IMR-90 (cell line): ENCODE measurements around the gene SVIP. TPM values are rescaled to one million over a fixed set of nuclear protein-coding genes. Genes with fewer than 3 reads are reported as not detected.
A peak's percentile ranks its signal among the peaks of the same experiment; 100 is the strongest.

ENCODE experiments used
- ATAC-seq: fragments of 200-7000 bp; cut with Tn5 transposase; 2 replicates; pipeline ENCODE4 v1.9.1; 2020; ENCODE audit warnings: low read depth, mild to moderate bottlenecking, moderate library complexity
- BruUV-seq: library from RNA; stranded (reverse); fragments of 400-500 nt; replicated peaks from 2 replicates; lab custom pipeline; 2021; lab: Mats Ljungman, UMichigan
- CTCF ChIA-PET: fragments of 300-600 bp; formaldehyde crosslinking; extraction: SDS; loops from one replicate; lab custom pipeline; 2021; ENCODE audit warnings: antibody characterized with exemption; lab: Yijun Ruan, JAX
- POLR2A ChIA-PET: fragments of 300-600 bp; sonication (Branson Sonifier 250); formaldehyde crosslinking; loops from one replicate; lab custom pipeline; 2022; ENCODE audit warnings: antibody characterized with exemption; ENCODE audit not compliant: unreplicated experiment; lab: Charles Lee
- DNase-seq: peaks from one replicate; pipeline ENCODE4 v3.0.0; 2013
- H2AFZ ChIP-seq: replicated peaks from 2 replicates; pipeline ENCODE3; 2013; ENCODE audit warnings: low read length, mild to moderate bottlenecking; ENCODE audit not compliant: poor library complexity
- H2AK5ac ChIP-seq: 2 replicates; pipeline ENCODE4 v1.6.1; 2013; ENCODE audit warnings: low read depth, low read length, inconsistent platforms
- H2AK9ac ChIP-seq: replicated peaks from 2 replicates; pipeline ENCODE3; 2013; ENCODE audit warnings: mild to moderate bottlenecking, low read depth, low read length, moderate library complexity; ENCODE audit not compliant: poor library complexity
- H2BK120ac ChIP-seq: 2 replicates; pipeline ENCODE4 v1.6.1; 2013; ENCODE audit warnings: low read depth, low read length, inconsistent platforms
- H2BK15ac ChIP-seq: 3 replicates; pipeline ENCODE4 v1.6.1; 2013; ENCODE audit warnings: low read depth, low read length, inconsistent platforms
- H2BK20ac ChIP-seq: 2 replicates; pipeline ENCODE4 v1.6.1; 2013; ENCODE audit warnings: low read depth, mild to moderate bottlenecking, inconsistent platforms, low read length, moderate library complexity
- H2BK5ac ChIP-seq: 2 replicates; pipeline ENCODE4 v1.6.1; 2013; ENCODE audit warnings: mild to moderate bottlenecking, low read depth, low read length, inconsistent platforms; ENCODE audit not compliant: poor library complexity, severe bottlenecking
- H3K14ac ChIP-seq: replicated peaks from 2 replicates; pipeline ENCODE4 v1.6.1; 2013; ENCODE audit warnings: low read depth, low read length, inconsistent platforms
- H3K18ac ChIP-seq: 2 replicates; pipeline ENCODE4 v1.6.1; 2013; ENCODE audit warnings: low read depth, low read length, control low read depth
- H3K23ac ChIP-seq: 2 replicates; pipeline ENCODE4 v1.6.1; 2013; ENCODE audit warnings: low read depth, low read length, inconsistent platforms
- H3K27ac ChIP-seq: 2 replicates; pipeline ENCODE4 v1.5.1; 2013; ENCODE audit warnings: mild to moderate bottlenecking, control low read depth, low read length; ENCODE audit not compliant: insufficient read depth
- H3K27me3 ChIP-seq: 2 replicates; pipeline ENCODE4 v1.6.1; 2013; ENCODE audit warnings: low read length; ENCODE audit not compliant: control insufficient read depth, insufficient read depth
- H3K36me3 ChIP-seq: 2 replicates; pipeline ENCODE4 v1.6.1; 2013; ENCODE audit warnings: low read length, mixed read lengths; ENCODE audit not compliant: control insufficient read depth, insufficient read depth
- H3K4ac ChIP-seq: 2 replicates; pipeline ENCODE4 v1.6.1; 2013; ENCODE audit warnings: low read depth, low read length, inconsistent platforms
- H3K4me1 ChIP-seq: 2 replicates; pipeline ENCODE4 v1.6.1; 2013; ENCODE audit warnings: low read length, mixed read lengths; ENCODE audit not compliant: control insufficient read depth, insufficient read depth
- H3K4me2 ChIP-seq: 2 replicates; pipeline ENCODE4 v1.6.1; 2013; ENCODE audit warnings: low read depth, mild to moderate bottlenecking, control low read depth, low read length, moderate library complexity
- H3K4me3 ChIP-seq: 2 replicates; pipeline ENCODE4 v1.5.1; 2013; ENCODE audit warnings: low read depth, mild to moderate bottlenecking, control low read depth, low read length, moderate library complexity; ENCODE audit not compliant: insufficient read depth
- H3K56ac ChIP-seq: 2 replicates; pipeline ENCODE4 v1.6.1; 2013; ENCODE audit warnings: low read length, inconsistent platforms; ENCODE audit not compliant: insufficient read depth; ENCODE audit errors: extremely low read depth
- H3K79me1 ChIP-seq, 2 experiments: 2 replicates each; pipeline ENCODE4 v1.6.1; 2013; ENCODE audit warnings: low read length in 2 of 2, inconsistent platforms in 1 of 2, low read depth in 1 of 2
- H3K9ac ChIP-seq: 2 replicates; pipeline ENCODE4 v1.6.1; 2013; ENCODE audit warnings: low read depth, low read length, control low read depth
- H3K9me1 ChIP-seq: 2 replicates; pipeline ENCODE4 v1.6.1; 2013; ENCODE audit warnings: low read length, inconsistent platforms; ENCODE audit not compliant: insufficient read depth
- H3K9me3 ChIP-seq: 2 replicates; pipeline ENCODE4 v1.6.1; 2013; ENCODE audit warnings: low read length; ENCODE audit not compliant: control insufficient read depth, insufficient read depth
- H4K20me1 ChIP-seq: 2 replicates; pipeline ENCODE4 v1.6.1; 2013; ENCODE audit warnings: low read length, inconsistent platforms; ENCODE audit not compliant: insufficient read depth
- H4K5ac ChIP-seq: 2 replicates; pipeline ENCODE4 v1.6.1; 2013; ENCODE audit warnings: mild to moderate bottlenecking, low read depth, low read length, control low read depth
- H4K8ac ChIP-seq, 2 experiments: 2 replicates each; pipeline ENCODE4 v1.6.1; 2013; ENCODE audit warnings: low read depth in 2 of 2, low read length in 2 of 2, control low read depth in 1 of 2, inconsistent platforms in 1 of 2
- H4K91ac ChIP-seq: 2 replicates; pipeline ENCODE4 v1.6.1; 2013; ENCODE audit warnings: low read depth, low read length, inconsistent platforms; ENCODE audit not compliant: insufficient read depth
- BHLHE40 ChIP-seq: fragments of 150-350 bp; IDR thresholded peaks from 2 replicates; pipeline ENCODE4 v1.6.1; 2016; ENCODE audit warnings: mild to moderate bottlenecking, low read depth, low read length
- CEBPB ChIP-seq: IDR thresholded peaks from 2 replicates; pipeline ENCODE4 v1.6.1; 2012; ENCODE audit warnings: low read depth, low read length, improper control_type of control experiment
- MXI1 ChIP-seq: IDR thresholded peaks from 2 replicates; pipeline ENCODE4 v1.6.1; 2012; ENCODE audit warnings: low read depth, mild to moderate bottlenecking, low read length, moderate library complexity, borderline replicate concordance
- NFE2L2 ChIP-seq: fragments of 150-350 bp; IDR thresholded peaks from 2 replicates; pipeline ENCODE4 v1.6.1; 2016; ENCODE audit warnings: low read depth, mild to moderate bottlenecking, low read length
- POLR2A ChIP-seq: IDR thresholded peaks from 2 replicates; pipeline ENCODE4 v1.6.1; 2012; ENCODE audit warnings: mild to moderate bottlenecking, low read depth, low read length
- RAD21 ChIP-seq: IDR thresholded peaks from 2 replicates; pipeline ENCODE4 v1.6.1; 2012; ENCODE audit warnings: low read length, improper control_type of control experiment
- RCOR1 ChIP-seq: IDR thresholded peaks from 2 replicates; pipeline ENCODE4 v1.6.1; 2012; ENCODE audit warnings: mild to moderate bottlenecking, low read length, improper control_type of control experiment; ENCODE audit not compliant: insufficient replicate concordance
- RFX5 ChIP-seq: IDR thresholded peaks from 2 replicates; pipeline ENCODE4 v1.8.0; 2012; ENCODE audit warnings: low read depth, mild to moderate bottlenecking, low read length, moderate library complexity
- SMC3 ChIP-seq: fragments of 150-350 bp; IDR thresholded peaks from 2 replicates; pipeline ENCODE4 v1.6.1; 2016; ENCODE audit warnings: low read depth, mild to moderate bottlenecking, antibody characterized with exemption, low read length, moderate library complexity
- dilution Hi-C: fragments of 300-500 bp; cut with HindIII; formaldehyde crosslinking; loops from one replicate; pipeline ENCODE4 v1.14.3; 2018; ENCODE audit warnings: low sequenced_read_pairs; ENCODE audit not compliant: unreplicated experiment
- in situ Hi-C: fragments of 300-500 bp; cut with MboI; formaldehyde crosslinking; loops from 3 replicates; pipeline ENCODE4 v1.14.3; 2019; ENCODE audit warnings: low sequenced_read_pairs, inconsistent platforms, mixed read lengths
- intact Hi-C: fragments of 100-400 bp; cut with micrococcal nuclease; formaldehyde crosslinking; loops from 2 replicates; pipeline ENCODE4 v1.10.0; 2022
- polyA plus RNA-seq, 3 experiments: library from polyadenylated mRNA; depleted of rRNA; stranded (reverse); fragments of >200 nt; gene quantifications; 2 replicates each; pipeline ENCODE4 v1.2.3, GENCODE V29; 2012; ENCODE audit warnings: low replicate concordance in 1 of 3
- total RNA-seq: library from RNA; depleted of rRNA; stranded (reverse); fragments of >200 nt; gene quantifications from 2 replicates; pipeline ENCODE4 v1.2.3, GENCODE V29; 2012
- TF ChIP-seq, protein P1 (sequence below): fragments of 150-350 bp; IDR thresholded peaks from 2 replicates; pipeline ENCODE4 v1.6.1; 2017; ENCODE audit warnings: mild to moderate bottlenecking, antibody characterized with exemption, low read length, low read depth
- TF ChIP-seq, protein P2 (sequence below): conservative IDR thresholded peaks from 2 replicates; pipeline ENCODE4 v1.5.1; 2012; ENCODE audit warnings: mild to moderate bottlenecking, low read depth, low read length, improper control_type of control experiment

The SVIP gene
- total and polyA plus RNA-seq, 2 of the 4 experiments (the other 2 are of a cell fraction), result 2.0 to 6.8 TPM

DNA sequence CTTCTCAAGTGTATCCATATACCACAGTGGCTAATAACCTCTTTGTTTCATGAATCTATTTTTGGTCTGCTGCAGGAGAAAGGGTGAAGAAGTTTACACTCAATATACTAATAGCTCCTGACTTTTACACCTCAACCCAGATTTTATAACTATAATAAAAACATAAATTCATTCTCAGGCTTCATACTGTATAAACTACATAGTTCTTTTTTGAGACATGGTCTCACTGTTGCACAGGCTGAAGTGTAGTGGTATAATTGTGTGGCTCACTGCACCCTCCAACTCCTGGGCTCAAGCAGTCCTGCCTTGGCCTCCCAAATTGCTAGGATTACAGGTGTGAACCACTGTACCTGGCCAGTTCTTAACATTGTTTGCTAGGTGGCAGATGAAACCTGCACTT lies 48.4 kb upstream of the SVIP start:
- ChIA-PET CTCF (interaction anchor here (0.7 to 0.9 kb wide), 2 partner anchors 23 to 868 kb away, joined by 3 to 4 read pairs; no protein-coding TSS in a partner anchor), POLR2A (no interaction called here)
- H3K9ac ChIP-seq, result no peak overlapping the region
- peaks cover 4% of the 10 kb centered on the region for H3K4me1 ChIP-seq
- ATAC-seq (no peak), DNase-seq (no peak)
- H3K23ac ChIP-seq, result 0 out of 2 replicates have a peak overlapping the region, but pooled peaks have one; percentile 24
- H2BK120ac ChIP-seq, result peak overlapping the region; percentile 71
- no peaks in the 10 kb centered on the region for H3K9me1 ChIP-seq
- peak overlapping the region; percentile 93 for H3K18ac ChIP-seq
- no peaks in the 10 kb centered on the region for H3K9me3 ChIP-seq
- no peaks in the 10 kb centered on the region for H3K27me3 ChIP-seq
- TF ChIP-seq RAD21 (no peak), SMC3 (no peak), NFE2L2 (no peak), POLR2A (no peak), BHLHE40 (no peak), CEBPB (no peak), RCOR1 (no peak), MXI1 (no peak), RFX5 (no peak)
- TF ChIP-seq, protein P1, sequence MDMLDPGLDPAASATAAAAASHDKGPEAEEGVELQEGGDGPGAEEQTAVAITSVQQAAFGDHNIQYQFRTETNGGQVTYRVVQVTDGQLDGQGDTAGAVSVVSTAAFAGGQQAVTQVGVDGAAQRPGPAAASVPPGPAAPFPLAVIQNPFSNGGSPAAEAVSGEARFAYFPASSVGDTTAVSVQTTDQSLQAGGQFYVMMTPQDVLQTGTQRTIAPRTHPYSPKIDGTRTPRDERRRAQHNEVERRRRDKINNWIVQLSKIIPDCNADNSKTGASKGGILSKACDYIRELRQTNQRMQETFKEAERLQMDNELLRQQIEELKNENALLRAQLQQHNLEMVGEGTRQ, result no peak
- TF ChIP-seq, protein P2, sequence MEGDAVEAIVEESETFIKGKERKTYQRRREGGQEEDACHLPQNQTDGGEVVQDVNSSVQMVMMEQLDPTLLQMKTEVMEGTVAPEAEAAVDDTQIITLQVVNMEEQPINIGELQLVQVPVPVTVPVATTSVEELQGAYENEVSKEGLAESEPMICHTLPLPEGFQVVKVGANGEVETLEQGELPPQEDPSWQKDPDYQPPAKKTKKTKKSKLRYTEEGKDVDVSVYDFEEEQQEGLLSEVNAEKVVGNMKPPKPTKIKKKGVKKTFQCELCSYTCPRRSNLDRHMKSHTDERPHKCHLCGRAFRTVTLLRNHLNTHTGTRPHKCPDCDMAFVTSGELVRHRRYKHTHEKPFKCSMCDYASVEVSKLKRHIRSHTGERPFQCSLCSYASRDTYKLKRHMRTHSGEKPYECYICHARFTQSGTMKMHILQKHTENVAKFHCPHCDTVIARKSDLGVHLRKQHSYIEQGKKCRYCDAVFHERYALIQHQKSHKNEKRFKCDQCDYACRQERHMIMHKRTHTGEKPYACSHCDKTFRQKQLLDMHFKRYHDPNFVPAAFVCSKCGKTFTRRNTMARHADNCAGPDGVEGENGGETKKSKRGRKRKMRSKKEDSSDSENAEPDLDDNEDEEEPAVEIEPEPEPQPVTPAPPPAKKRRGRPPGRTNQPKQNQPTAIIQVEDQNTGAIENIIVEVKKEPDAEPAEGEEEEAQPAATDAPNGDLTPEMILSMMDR, result no peak
- H3K4me2 ChIP-seq, result no peak overlapping the region
- no peak overlapping the region for H3K4me3 ChIP-seq
- 0 out of 2 replicates have a peak overlapping the region, but pooled peaks have one; percentile 25 for H3K14ac ChIP-seq
- BruUV-seq, result no TSS peak
- dilution Hi-C loops (no loop called here), in situ Hi-C loops (loop anchor here (25.0 kb wide), 1 partner anchor 1509 kb away; no protein-coding TSS in a partner anchor), intact Hi-C loops (loop anchor here (5.0 to 10.0 kb wide), 7 partner anchors 234 to 1617 kb away; partner anchors contain the start of gene LUZP2)
- peak overlapping the region in 1 of 2 experiments; percentile 60; a peak in 1 of 4 replicates for H4K8ac ChIP-seq
- H2BK15ac ChIP-seq, result peak overlapping the region; percentile 73; the same call in 1 of the 3 replicates
- peak overlapping the region; percentile 36; the same call in 1 of the 2 replicates for H2AK5ac ChIP-seq
- H2AFZ ChIP-seq, result no peak overlapping the region
- no peaks in the 10 kb centered on the region for H4K20me1 ChIP-seq
- peak overlapping the region; percentile 76; the same call in 1 of the 2 replicates for H4K91ac ChIP-seq
- peak overlapping the region; percentile 5; the same call in 1 of the 2 replicates for H3K27ac ChIP-seq
- H3K4ac ChIP-seq, result peak overlapping the region; percentile 88
- H2BK20ac ChIP-seq, result peak overlapping the region; percentile 61
- no peak overlapping the region for H2AK9ac ChIP-seq
- peak overlapping the region; percentile 93 for H4K5ac ChIP-seq
- H3K79me1 ChIP-seq, result no peaks in the 10 kb centered on the region
- no peaks in the 10 kb centered on the region for H3K36me3 ChIP-seq
- peak overlapping the region; percentile 54 for H2BK5ac ChIP-seq
- no peak overlapping the region for H3K56ac ChIP-seq
